K562 (cell line): ENCODE measurements around the gene ADD1. TPM values are rescaled to one million over a fixed set of nuclear protein-coding genes. Genes with fewer than 3 reads are reported as not detected.

ENCODE experiments used
- BRF1 ChIP-seq: IDR thresholded peaks from 3 replicates; pipeline ENCODE4 v1.6.1; 2011; ENCODE audit warnings: borderline replicate concordance, mild to moderate bottlenecking; ENCODE audit not compliant: insufficient read length; ENCODE audit errors: extremely low read depth
- DPF2 ChIP-seq: fragments of 450-650 bp; IDR thresholded peaks from 2 replicates; pipeline ENCODE4 v1.6.1; 2016
- FOS ChIP-seq: IDR thresholded peaks from 3 replicates; pipeline ENCODE4 v1.6.1; 2011; ENCODE audit not compliant: insufficient read length; ENCODE audit errors: extremely low read depth
- FOSL1 ChIP-seq: fragments of 200-800 bp; sonication (Bioruptor generic); conservative IDR thresholded peaks from 2 replicates; pipeline ENCODE4 v1.6.1; 2016; ENCODE audit warnings: missing genetic modification characterization, missing compliant biosample characterization
- FOXA3 ChIP-seq, 2 experiments: fragments of 450-650 bp in 1 of 2; sonication (generic) in 1 of 2; formaldehyde crosslinking; IDR thresholded peaks in 1 of 2; conservative IDR thresholded peaks in 1 of 2; 2 replicates each; pipeline versions ENCODE4 v1.4.0 to v1.8.0; 2020 to 2022; ENCODE audit warnings: mild to moderate bottlenecking in 2 of 2, missing genetic modification reagents in 1 of 2
- JUN ChIP-seq, 2 experiments: sonication (generic) in 1 of 2; formaldehyde crosslinking in 1 of 2; IDR thresholded peaks; 2 replicates each; pipeline versions ENCODE4 v1.6.1 to v1.8.0; 2012 to 2022; ENCODE audit warnings: borderline replicate concordance in 2 of 2, mild to moderate bottlenecking in 2 of 2, improper control_type of control experiment in 1 of 2, low read depth in 1 of 2, low read length in 1 of 2, missing genetic modification reagents in 1 of 2
- JUND ChIP-seq, 2 experiments: IDR thresholded peaks; 2 replicates in 1 of 2; 3 replicates in 1 of 2; pipeline ENCODE4 v1.6.1; 2011; ENCODE audit warnings: borderline replicate concordance in 2 of 2, low read depth in 2 of 2, low read length in 2 of 2, improper control_type of control experiment in 1 of 2, missing biosample characterization in 1 of 2, missing genetic modification characterization in 1 of 2, missing genetic modification reagents in 1 of 2
- L3MBTL2 ChIP-seq: fragments of 450-650 bp; IDR thresholded peaks from 2 replicates; pipeline ENCODE4 v1.6.1; 2016; ENCODE audit warnings: mild to moderate bottlenecking, moderate library complexity
- MAFG ChIP-seq: fragments of 450-650 bp; conservative IDR thresholded peaks from 2 replicates; pipeline ENCODE4 v1.6.1; 2016; ENCODE audit warnings: missing genetic modification characterization, missing compliant biosample characterization
- MYC ChIP-seq, 2 experiments: fragments of 250-450 bp in 1 of 2; sonication (Bioruptor Pico) in 1 of 2; IDR thresholded peaks; 2 replicates each; pipeline versions ENCODE4 v1.5.1 to v1.6.1; 2012 to 2021; ENCODE audit warnings: low read depth in 2 of 2, borderline replicate concordance in 1 of 2, improper control_type of control experiment in 1 of 2, low read length in 1 of 2, mild to moderate bottlenecking in 1 of 2, moderate library complexity in 1 of 2
- NR1H2 ChIP-seq: sonication (generic); formaldehyde crosslinking; IDR thresholded peaks from 2 replicates; pipeline ENCODE4 v1.4.0; 2020; ENCODE audit warnings: mild to moderate bottlenecking, missing genetic modification reagents
- ZNF507 ChIP-seq: conservative IDR thresholded peaks from 2 replicates; pipeline ENCODE4 v1.6.1; 2017; ENCODE audit warnings: missing genetic modification characterization, missing compliant biosample characterization
- polyA plus RNA-seq, 8 experiments: library from polyadenylated mRNA; depleted of rRNA in 4 of 8; stranded (reverse) in 5 of 8; unstranded in 3 of 8; fragments of >200 nt; fragmentation: Nextera tagmentation in 2 of 8; fragmentation: Illumina TruSeq in 1 of 8; extraction: Ambion mirVana in 2 of 8; extraction: Trizol in 1 of 8; gene quantifications; 2 replicates each; pipeline versions ENCODE4 v1.2.1 to v1.2.3, GENCODE V29; 2011 to 2014; ENCODE audit warnings: inconsistent platforms in 1 of 8, missing spikeins in 1 of 8
- total RNA-seq, 7 experiments: library from RNA; depleted of rRNA in 6 of 7; stranded (reverse); fragments of >200 nt in 6 of 7; fragmentation: Illumina TruSeq in 2 of 7; extraction: Trizol in 2 of 7; gene quantifications; 2 replicates each; pipeline versions ENCODE4 v1.2.1 to v1.2.3, GENCODE V29; 2011 to 2021; ENCODE audit warnings: low replicate concordance in 1 of 7
- TF ChIP-seq, protein P1 (sequence below), 2 experiments: fragments of 450-650 bp in 1 of 2; sonication (generic) in 1 of 2; formaldehyde crosslinking in 1 of 2; IDR thresholded peaks in 1 of 2; conservative IDR thresholded peaks in 1 of 2; 2 replicates each; pipeline versions ENCODE4 v1.6.1 to v1.8.1; 2016 to 2023; ENCODE audit warnings: mild to moderate bottlenecking in 2 of 2, moderate library complexity in 2 of 2, inconsistent platforms in 1 of 2, missing genetic modification reagents in 1 of 2
- TF ChIP-seq, protein P2 (sequence below): fragments of 450-650 bp; IDR thresholded peaks from 2 replicates; pipeline ENCODE4 v1.6.1; 2017; ENCODE audit warnings: antibody characterized with exemption, mild to moderate bottlenecking
- TF ChIP-seq, protein P3 (sequence below): sonication (generic); formaldehyde crosslinking; IDR thresholded peaks from 2 replicates; pipeline ENCODE4 v1.9.0; 2022; ENCODE audit warnings: mild to moderate bottlenecking, missing genetic modification reagents
- TF ChIP-seq, protein P4 (sequence below), 2 experiments: IDR thresholded peaks; 2 replicates each; pipeline ENCODE4 v1.6.1; 2011; ENCODE audit warnings: borderline replicate concordance in 1 of 2, control low read depth in 1 of 2, low read depth in 1 of 2, low read length in 1 of 2, mild to moderate bottlenecking in 1 of 2, mixed read lengths in 1 of 2, moderate library complexity in 1 of 2; ENCODE audit not compliant: insufficient read depth in 1 of 2, insufficient read length in 1 of 2, poor library complexity in 1 of 2, severe bottlenecking in 1 of 2; ENCODE audit errors: extremely low read depth in 1 of 2

ADD1 gene
- total and polyA plus RNA-seq, 9 of the 15 experiments (the other 6 are each of a cell fraction or from before 2014, with no cell fraction given) = 17.5 to 153 (median 74.0) TPM

DNA sequence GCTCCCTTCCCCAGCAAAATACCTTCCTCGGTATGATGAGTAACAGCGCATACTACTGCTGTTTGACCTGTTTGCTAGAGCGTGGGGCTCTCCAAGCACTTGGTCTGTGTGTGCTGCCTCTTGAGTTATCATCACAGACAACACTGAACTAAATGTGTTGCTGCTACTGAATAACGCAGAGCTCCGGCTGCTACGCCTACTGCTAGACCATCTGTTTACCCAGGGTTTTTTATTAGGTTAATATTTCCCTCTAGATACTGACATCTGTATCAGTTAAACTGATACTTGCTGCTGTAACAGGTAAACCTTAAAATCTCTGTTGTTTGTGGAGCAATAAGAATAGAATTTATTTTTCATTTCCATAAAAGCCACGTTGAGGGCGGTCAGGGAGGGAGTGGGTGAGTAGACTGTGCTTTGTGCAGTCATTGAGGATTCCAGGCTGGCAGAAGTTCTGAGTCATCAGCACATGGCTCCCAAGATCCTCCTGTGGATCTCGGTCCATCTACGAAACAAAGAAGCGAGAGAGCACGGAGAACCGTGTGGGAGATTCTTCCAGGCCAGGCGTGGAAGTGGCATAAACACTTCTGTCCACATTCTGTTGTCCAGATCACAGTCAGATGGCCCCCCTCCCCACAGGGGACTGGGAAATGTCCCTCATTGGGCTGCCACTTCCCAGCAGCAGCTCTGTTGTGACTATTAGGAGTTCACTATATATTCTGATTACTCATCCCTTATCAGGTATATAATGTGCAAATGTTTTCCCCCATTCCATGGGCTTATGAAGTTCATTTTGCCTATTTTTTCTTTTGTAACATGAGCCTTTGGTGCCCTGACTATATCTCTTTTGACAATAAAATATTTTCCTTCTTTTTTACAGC is 133.8 kb downstream of the ADD1 start (continued):
- TF ChIP-seq FOXA3 (CRISPR knock-in tag; conservative IDR thresholded peaks at IDR 0.05 in 1 of 2, IDR thresholded peaks at IDR 0.05 in 1 of 2) (no peak), JUND (IDR thresholded peaks at IDR 0.05; ENCODE audit: borderline replicate concordance, low read depth, low read length) (peak; percentile 84), JUND (tag; IDR thresholded peaks at IDR 0.05; ENCODE audit: borderline replicate concordance, low read depth, low read length) (peak; percentile 80; the same call in 1 of the 3 replicates), MYC (IDR thresholded peaks at IDR 0.05; ENCODE audit: low read depth, low read length) (peak; percentile 49; the same call in 1 of the 2 replicates), MYC (CRISPR knock-in tag; IDR thresholded peaks at IDR 0.05; ENCODE audit: borderline replicate concordance, low read depth) (no peak), ZNF507 (no peak), L3MBTL2 (peak; percentile 74; the same call in 1 of the 2 replicates), JUN (IDR thresholded peaks at IDR 0.05; ENCODE audit: borderline replicate concordance, low read depth, low read length) (peak; percentile 62; the same call in 1 of the 2 replicates), JUN (CRISPR knock-in tag; IDR thresholded peaks at IDR 0.05; ENCODE audit: borderline replicate concordance) (no peak), NR1H2 (CRISPR knock-in tag) (no peak), FOSL1 (tag) (peak; percentile 82), MAFG (tag) (0 out of 2 replicates have a peak, but pooled peaks have one; percentile 13), BRF1 (no peak), FOS (peak; percentile 10), DPF2 (0 out of 2 replicates have a peak, but pooled peaks have one; percentile 19)
- TF ChIP-seq, protein P1, sequence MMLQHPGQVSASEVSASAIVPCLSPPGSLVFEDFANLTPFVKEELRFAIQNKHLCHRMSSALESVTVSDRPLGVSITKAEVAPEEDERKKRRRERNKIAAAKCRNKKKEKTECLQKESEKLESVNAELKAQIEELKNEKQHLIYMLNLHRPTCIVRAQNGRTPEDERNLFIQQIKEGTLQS (IDR thresholded peaks at IDR 0.05) = peak; percentile 83
- TF ChIP-seq, protein P1 (CRISPR knock-in tag; conservative IDR thresholded peaks at IDR 0.05) = no peak
- TF ChIP-seq, protein P2, sequence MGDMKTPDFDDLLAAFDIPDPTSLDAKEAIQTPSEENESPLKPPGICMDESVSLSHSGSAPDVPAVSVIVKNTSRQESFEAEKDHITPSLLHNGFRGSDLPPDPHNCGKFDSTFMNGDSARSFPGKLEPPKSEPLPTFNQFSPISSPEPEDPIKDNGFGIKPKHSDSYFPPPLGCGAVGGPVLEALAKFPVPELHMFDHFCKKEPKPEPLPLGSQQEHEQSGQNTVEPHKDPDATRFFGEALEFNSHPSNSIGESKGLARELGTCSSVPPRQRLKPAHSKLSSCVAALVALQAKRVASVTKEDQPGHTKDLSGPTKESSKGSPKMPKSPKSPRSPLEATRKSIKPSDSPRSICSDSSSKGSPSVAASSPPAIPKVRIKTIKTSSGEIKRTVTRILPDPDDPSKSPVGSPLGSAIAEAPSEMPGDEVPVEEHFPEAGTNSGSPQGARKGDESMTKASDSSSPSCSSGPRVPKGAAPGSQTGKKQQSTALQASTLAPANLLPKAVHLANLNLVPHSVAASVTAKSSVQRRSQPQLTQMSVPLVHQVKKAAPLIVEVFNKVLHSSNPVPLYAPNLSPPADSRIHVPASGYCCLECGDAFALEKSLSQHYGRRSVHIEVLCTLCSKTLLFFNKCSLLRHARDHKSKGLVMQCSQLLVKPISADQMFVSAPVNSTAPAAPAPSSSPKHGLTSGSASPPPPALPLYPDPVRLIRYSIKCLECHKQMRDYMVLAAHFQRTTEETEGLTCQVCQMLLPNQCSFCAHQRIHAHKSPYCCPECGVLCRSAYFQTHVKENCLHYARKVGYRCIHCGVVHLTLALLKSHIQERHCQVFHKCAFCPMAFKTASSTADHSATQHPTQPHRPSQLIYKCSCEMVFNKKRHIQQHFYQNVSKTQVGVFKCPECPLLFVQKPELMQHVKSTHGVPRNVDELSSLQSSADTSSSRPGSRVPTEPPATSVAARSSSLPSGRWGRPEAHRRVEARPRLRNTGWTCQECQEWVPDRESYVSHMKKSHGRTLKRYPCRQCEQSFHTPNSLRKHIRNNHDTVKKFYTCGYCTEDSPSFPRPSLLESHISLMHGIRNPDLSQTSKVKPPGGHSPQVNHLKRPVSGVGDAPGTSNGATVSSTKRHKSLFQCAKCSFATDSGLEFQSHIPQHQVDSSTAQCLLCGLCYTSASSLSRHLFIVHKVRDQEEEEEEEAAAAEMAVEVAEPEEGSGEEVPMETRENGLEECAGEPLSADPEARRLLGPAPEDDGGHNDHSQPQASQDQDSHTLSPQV = peak; percentile 84
- TF ChIP-seq, protein P3, sequence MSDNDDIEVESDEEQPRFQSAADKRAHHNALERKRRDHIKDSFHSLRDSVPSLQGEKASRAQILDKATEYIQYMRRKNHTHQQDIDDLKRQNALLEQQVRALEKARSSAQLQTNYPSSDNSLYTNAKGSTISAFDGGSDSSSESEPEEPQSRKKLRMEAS (CRISPR knock-in tag) = peak; percentile 55; the same call in 1 of the 2 replicates
- TF ChIP-seq, protein P4, sequence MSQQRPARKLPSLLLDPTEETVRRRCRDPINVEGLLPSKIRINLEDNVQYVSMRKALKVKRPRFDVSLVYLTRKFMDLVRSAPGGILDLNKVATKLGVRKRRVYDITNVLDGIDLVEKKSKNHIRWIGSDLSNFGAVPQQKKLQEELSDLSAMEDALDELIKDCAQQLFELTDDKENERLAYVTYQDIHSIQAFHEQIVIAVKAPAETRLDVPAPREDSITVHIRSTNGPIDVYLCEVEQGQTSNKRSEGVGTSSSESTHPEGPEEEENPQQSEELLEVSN (IDR thresholded peaks at IDR 0.05; ENCODE audit: borderline replicate concordance in 1 of 2, extremely low read depth in 1 of 2, insufficient read depth in 1 of 2, insufficient read length in 1 of 2, low read depth in 1 of 2, low read length in 1 of 2, poor library complexity in 1 of 2, severe bottlenecking in 1 of 2) = peak in 1 of 2 experiments; percentile 38
